T follicular helper cell (primary cell): ENCODE results near the gene ARAP2.

ENCODE experiments used
- DNase-seq: peaks from one replicate; pipeline ENCODE4 v3.0.0-alpha.2; 2020; ENCODE audit warnings: low read depth

The ARAP2 gene

GRCh38 chr4:36256398-36256891 is 12.1 kb upstream of the ARAP2 start:
- no peak for DNase-seq

- DNase-seq, result peak; percentile 61
Measured at GRCh38 chr4:36255577-36255976, 11.3 kb upstream of the ARAP2 start.

- DNase-seq, result no peak
Measured at GRCh38 chr4:36254371-36254770, 10.1 kb upstream of the ARAP2 start.

- no peak for DNase-seq
Measured at GRCh38 chr4:36251983-36252382, 7.7 kb upstream of the ARAP2 start.

GRCh38 chr4:36249610-36250009 is 5.3 kb upstream of the ARAP2 start:
- no peak for DNase-seq

GRCh38 chr4:36243355-36244256 is 708 bp downstream of the ARAP2 start:
- peak; percentile 13 for DNase-seq

GRCh38 chr4:36242629-36243354 is 1.5 kb downstream of the ARAP2 start:
- DNase-seq, result no peak

- no peak for DNase-seq
Measured at GRCh38 chr4:36241771-36242170, 2.5 kb downstream of the ARAP2 start.

- DNase-seq, result no peak
Measured at GRCh38 chr4:36237366-36238313, 6.7 kb downstream of the ARAP2 start.

- DNase-seq, result no peak
Measured at GRCh38 chr4:36236159-36236558, 8.2 kb downstream of the ARAP2 start.

GRCh38 chr4:36235306-36235705 is 9.0 kb downstream of the ARAP2 start:
- no peak for DNase-seq

GRCh38 chr4:36233567-36234266 is 10.6 kb downstream of the ARAP2 start:
- DNase-seq, result no peak

- DNase-seq, result no peak
Measured at GRCh38 chr4:36230534-36230933, 13.8 kb downstream of the ARAP2 start.

GRCh38 chr4:36227913-36228312 is 16.4 kb downstream of the ARAP2 start:
- DNase-seq, result no peak

- DNase-seq, result no peak
Measured at GRCh38 chr4:36226430-36227227, 17.7 kb downstream of the ARAP2 start.

- no peak for DNase-seq
Measured at GRCh38 chr4:36224972-36225903, 19.1 kb downstream of the ARAP2 start.

- DNase-seq, result no peak
Measured at GRCh38 chr4:36222702-36223101, 21.6 kb downstream of the ARAP2 start.

- no peak for DNase-seq
Measured at GRCh38 chr4:36220776-36221175, 23.5 kb downstream of the ARAP2 start.

- no peak for DNase-seq
Measured at GRCh38 chr4:36218121-36218520, 26.2 kb downstream of the ARAP2 start.
